Nucleus accumbens (tissue), 56 donors: ENCODE results near the gene TXNDC12.

Source experiments
- DNase-seq, 56 donors: peaks; one replicate each; lab custom pipeline; 2025; lab: John Stamatoyannopoulos, UW

The TXNDC12 gene

GRCh38 chr1:52002038-52002917 lies 52.7 kb downstream of the TXNDC12 start:
- DNase-seq, result peak in 29 of 56 donors; percentile 0 to 60 (median 9)

- no peak for DNase-seq
Measured at GRCh38 chr1:51998701-51999100, 56.3 kb downstream of the TXNDC12 start.

DNA sequence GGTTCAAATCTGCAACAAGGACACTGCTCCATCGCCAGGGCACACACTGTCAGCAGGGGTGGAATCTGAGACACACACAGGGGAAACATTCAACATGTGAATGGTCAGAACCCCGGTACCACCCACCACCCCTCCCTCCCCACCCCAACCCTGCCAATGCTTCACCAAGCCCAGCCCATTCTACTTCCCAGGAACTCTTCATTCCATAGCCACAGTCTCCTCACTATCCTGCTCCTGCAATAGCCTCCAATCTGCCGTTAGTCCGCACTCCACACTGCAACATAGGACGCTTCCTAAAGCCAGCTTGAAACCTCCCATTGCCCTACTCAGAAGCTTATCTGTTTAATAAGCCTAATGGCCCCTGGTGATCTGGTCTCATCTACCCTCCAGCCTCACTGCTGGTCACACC lies 57.0 kb downstream of the TXNDC12 start:
- no peak for DNase-seq

GRCh38 chr1:51990478-51990965 lies 64.5 kb downstream of the TXNDC12 start, which contains the start of gene RAB3B:
TSS of gene RAB3B (minus strand) at chr1:51990700. CDS start at chr1:51977117, 13,583 bp downstream.
- peak in 8 of 56 donors; percentile 0 to 60 (median 17) for DNase-seq

DNA sequence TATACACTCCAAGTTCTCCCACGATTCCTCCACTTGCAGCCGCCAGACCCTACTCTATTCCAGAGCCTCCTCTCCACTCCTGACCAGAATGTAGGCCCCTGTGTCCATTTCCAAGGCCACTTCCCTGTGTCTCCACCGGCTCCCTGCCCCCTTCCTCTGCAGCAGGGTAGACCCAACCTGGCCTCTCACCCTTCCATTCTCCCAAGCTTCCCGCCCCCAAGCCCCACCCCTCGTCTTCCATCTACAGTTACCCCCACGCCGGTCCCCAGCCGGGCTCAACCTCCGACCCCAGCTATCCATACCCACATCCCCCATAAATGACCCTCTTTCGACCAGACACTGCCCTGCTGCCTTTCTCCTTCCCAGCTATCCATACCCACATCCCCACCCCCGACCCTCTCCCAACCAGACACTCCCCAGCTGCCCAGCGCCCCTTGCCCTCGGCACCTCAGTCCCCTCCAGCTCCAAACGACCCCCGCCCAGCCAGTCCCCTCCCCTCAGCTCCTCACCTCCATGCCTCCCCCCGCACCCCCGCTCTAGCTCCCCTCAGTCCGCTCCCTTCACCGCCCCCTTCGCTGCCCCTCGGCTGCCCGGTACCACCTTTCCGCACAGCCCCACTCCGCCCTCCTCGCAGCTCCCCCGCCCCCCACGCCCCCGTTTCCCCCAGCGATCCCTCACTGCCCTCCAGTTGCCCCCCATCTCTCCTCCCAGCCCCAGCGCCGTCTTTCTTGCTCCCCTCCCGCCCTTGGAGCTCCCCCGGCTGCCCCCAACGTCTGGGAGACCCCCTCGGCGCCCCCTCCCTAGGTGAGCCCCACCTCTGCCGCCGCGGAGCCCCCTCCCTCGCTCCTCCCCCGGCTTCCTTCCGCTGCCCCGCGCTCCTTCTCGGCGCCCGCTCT lies 65.2 kb downstream of the TXNDC12 start:
- DNase-seq, result peak in 1 of 56 donors; percentile 1

DNA sequence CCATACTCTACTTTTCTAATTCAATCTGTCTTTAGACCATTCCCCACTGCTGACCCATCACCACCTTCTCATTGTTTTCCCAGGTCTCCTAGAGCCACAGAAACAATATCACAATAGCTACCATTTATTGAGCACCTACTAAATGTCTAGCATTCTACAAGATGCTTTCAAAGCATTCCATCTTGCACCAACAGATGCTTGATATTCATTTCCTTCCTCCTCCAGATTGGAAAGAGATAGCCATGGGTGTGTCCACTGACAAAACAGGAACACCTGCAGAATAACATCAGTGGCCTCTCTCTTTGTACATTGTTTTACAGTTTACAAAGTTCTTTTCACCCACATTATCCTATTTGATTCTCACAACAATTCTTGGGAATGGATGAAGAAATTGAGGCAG lies 66.7 kb downstream of the TXNDC12 start:
- no peak for DNase-seq

DNA sequence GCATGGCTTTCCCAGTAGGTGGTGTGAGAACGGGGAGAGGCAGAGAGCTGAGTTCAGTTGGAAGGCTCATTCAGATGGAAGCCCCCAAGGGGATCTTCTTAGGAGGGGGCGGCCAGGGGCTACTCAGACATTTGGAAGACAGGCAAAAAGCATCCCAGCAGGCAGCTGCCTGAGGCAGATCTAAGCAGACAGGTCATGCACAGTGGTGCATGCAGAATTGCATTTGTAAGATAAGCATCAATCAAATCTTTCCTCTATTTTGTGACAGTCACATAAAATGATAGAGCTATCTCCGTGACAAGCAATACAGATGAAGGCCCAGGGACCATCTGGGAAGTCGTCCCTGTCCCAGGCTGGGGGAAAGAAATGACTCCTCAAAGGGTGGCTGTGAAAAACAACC lies 68.3 kb downstream of the TXNDC12 start:
- no peak for DNase-seq

GRCh38 chr1:51982161-51982560 lies 72.8 kb downstream of the TXNDC12 start:
- DNase-seq, result no peak

DNA sequence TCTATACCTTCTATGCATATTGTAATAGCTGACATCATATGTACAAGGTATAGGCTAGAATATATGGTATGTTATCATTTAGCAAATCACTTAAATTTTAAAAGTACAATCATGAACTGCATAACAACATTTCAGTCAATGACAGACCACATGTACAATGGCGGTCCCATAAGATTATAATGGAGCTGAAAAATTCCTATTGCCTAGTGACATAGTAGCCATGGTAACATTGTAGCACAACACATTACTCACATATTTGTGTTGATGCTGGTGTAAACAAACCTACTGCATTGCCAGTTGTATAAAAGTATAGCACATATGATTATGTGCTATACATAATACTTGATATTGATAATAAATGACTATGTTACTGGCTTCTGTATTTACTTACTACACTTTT lies 73.4 kb downstream of the TXNDC12 start:
- DNase-seq, result no peak

DNA sequence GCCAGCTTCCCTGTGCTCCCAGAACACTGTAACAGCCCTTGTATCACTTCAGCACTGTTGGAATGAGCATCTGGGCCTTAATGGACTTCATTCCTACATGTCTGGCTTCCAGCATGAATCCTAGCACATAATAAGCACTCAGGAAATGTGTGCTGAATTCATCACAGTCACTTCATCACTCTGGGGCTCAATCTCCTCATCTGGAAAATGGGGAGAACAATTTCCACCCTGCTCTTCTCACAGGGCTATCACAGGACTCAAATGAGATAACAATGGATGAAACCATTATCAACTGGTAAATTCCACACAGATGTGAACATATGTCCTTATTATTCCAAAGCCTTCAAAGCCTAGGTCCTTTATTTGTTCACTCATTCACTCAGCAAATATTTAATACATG lies 76.9 kb downstream of the TXNDC12 start:
- no peak for DNase-seq

GRCh38 chr1:51976846-51977602 lies 78.0 kb downstream of the TXNDC12 start:
- DNase-seq, result no peak

DNA sequence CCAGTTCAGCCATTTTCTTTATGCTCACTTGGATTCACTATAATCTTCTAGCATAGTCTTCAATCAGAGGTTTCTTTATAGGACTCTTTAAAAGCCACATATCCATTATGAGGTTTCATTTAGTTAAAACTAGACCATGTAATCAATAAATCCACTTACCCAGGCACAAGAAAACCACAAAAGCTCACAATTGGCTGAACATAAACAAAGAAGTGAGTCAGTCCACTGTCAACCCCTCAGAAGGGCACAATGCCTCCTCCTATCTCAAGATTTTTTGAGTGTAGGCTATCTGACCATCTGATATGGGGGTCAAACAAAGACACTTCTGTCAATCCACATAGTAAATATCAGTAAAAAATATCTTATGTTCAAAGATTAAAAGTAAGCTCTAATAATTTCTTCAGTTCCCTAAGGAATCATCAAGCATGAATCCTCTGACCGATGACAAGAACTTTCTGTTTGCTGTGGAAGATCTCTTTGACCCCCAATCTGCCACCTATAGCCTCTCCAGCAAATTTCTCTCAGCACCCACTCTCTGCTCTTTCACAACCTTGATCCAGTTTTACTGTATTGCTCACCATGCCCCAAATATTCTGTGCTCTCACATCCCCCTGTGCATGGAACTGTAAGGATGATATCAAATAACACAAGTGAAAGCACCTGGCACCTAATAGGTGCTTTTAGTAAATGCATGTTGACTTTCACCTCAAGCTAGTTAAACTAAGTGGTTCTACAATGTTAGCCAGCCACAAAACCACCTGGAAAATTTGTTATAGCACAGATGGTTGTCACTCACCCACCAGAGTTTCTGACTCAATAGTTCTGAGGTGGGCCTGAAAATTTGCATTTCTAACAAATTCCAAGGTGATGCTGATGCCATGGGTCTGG lies 81.2 kb downstream of the TXNDC12 start:
- DNase-seq, result no peak
